Spleen (tissue), 11 donors: ENCODE data around the gene SPTBN1. TPM values are rescaled to one million over a fixed set of nuclear protein-coding genes. Genes with fewer than 3 reads are reported as not detected.

Experiments
- DNase-seq: peaks from one replicate; pipeline ENCODE4 v3.0.0-alpha.2; 2020
- H3K27ac ChIP-seq, 8 donors: fragments of 200-600 bp; sonication (generic) in 7 of 8; 1 replicate in 4 of 8; 2 replicates in 4 of 8; pipeline versions ENCODE4 v1.5.0 to v1.8.0; 2016 to 2021; ENCODE audit warnings: inconsistent platforms in 4 of 8, mild to moderate bottlenecking in 4 of 8, moderate library complexity in 1 of 8
- H3K27me3 ChIP-seq, 7 donors: fragments of 200-600 bp; sonication (generic) in 6 of 7; replicated peaks in 1 of 7; 1 replicate in 4 of 7; 2 replicates in 3 of 7; pipeline versions ENCODE4 v1.5.0 to v1.8.0; 2016 to 2021; ENCODE audit warnings: inconsistent platforms in 3 of 7, mild to moderate bottlenecking in 1 of 7
- H3K36me3 ChIP-seq, 6 donors: fragments of 200-600 bp; sonication (generic) in 5 of 6; 1 replicate in 4 of 6; 2 replicates in 2 of 6; pipeline versions ENCODE4 v1.5.0 to v1.8.0; 2016 to 2021; ENCODE audit warnings: inconsistent platforms in 2 of 6
- H3K4me1 ChIP-seq, 6 donors: fragments of 200-600 bp; sonication (generic) in 5 of 6; 1 replicate in 3 of 6; 2 replicates in 3 of 6; pipeline versions ENCODE4 v1.5.0 to v1.8.0; 2016 to 2021; ENCODE audit warnings: inconsistent platforms in 3 of 6
- H3K4me3 ChIP-seq, 8 donors: fragments of 200-600 bp; sonication (generic) in 7 of 8; 1 replicate in 4 of 8; 2 replicates in 4 of 8; pipeline versions ENCODE4 v1.5.0 to v1.8.0; 2016 to 2021; ENCODE audit warnings: inconsistent platforms in 4 of 8, mild to moderate bottlenecking in 4 of 8, moderate library complexity in 2 of 8
- H3K9me3 ChIP-seq, 8 donors: fragments of 200-600 bp; sonication (generic) in 7 of 8; 1 replicate in 4 of 8; 2 replicates in 4 of 8; pipeline versions ENCODE4 v1.5.0 to v1.8.0; 2016 to 2021; ENCODE audit warnings: inconsistent platforms in 4 of 8
- POLR2A ChIP-seq, 3 donors: fragments of 450-650 bp; IDR thresholded peaks; one replicate each; pipeline ENCODE4 v1.5.1; 2017; ENCODE audit warnings: antibody characterized with exemption in 3 of 3, mild to moderate bottlenecking in 1 of 3
- POLR2AphosphoS5 ChIP-seq, 3 donors: sonication (generic); formaldehyde crosslinking; IDR thresholded peaks; one replicate each; pipeline ENCODE4 v1.5.1; 2017; ENCODE audit warnings: antibody characterized with exemption in 3 of 3
- WGBS, 5 donors: extraction: QIAGEN DNeasy Blood & Tissue Kit in 3 of 5; methylation state at CpG; one replicate each; pipeline versions ENCODE4 v1.1.5 to v1.1.7; 2013 to 2018; 5-methylcytosine and 5-hydroxymethylcytosine counted together
- intact Hi-C: fragments of 100-400 bp; cut with DNase I; formaldehyde crosslinking; loops from one replicate; pipeline ENCODE4 v1.15.0; 2023; ENCODE audit warnings: low total_unique reads
- polyA plus RNA-seq, 3 donors: library from polyadenylated mRNA; stranded (reverse); fragments of 200-250 nt; gene quantifications; one replicate each; pipeline ENCODE4 v1.2.1, GENCODE V29; 2013
- total RNA-seq, 7 donors: library from RNA; depleted of rRNA in 3 of 7; stranded (reverse); fragments of >200 nt in 3 of 7; fragmentation: NEBNext Ultra II Directional in 4 of 7; extraction: Animal tissue kit (Norgen Biotek cat#: 25700) in 4 of 7; gene quantifications; one replicate each; pipeline versions ENCODE4 v1.1.0 to v1.2.1, GENCODE V29; 2016 to 2021
- TF ChIP-seq, protein P1 (sequence below), 11 experiments: fragments of 200-600 bp in 7 of 11; fragments of 450-650 bp in 4 of 11; sonication (generic) in 4 of 11; IDR thresholded peaks in 8 of 11; conservative IDR thresholded peaks in 3 of 11; 1 replicate in 7 of 11; 2 replicates in 4 of 11; pipeline versions ENCODE4 v1.4.0 to v1.8.0; 2016 to 2021; ENCODE audit warnings: antibody characterized with exemption in 11 of 11, inconsistent platforms in 4 of 11, mild to moderate bottlenecking in 1 of 11
- donor health status: healthy with polysubstance abuse.
- donor health status: DM: no; HTN: no; CAD: no; lungs with moderate emphysema.
- donor health status: DM: no; HTN: no; CAD: no.
- donor health status: Bipolar disorder and iron deficiency.
- donor health status: healthy.
- donor health status: DM: no; HTN: no; CAD: no.
- donor health status: DM: yes; HTN: yes; CAD: no.

SPTBN1 gene
- total and polyA plus RNA-seq, 10 donors: 32.7 to 352 (median 269) TPM

DNA sequence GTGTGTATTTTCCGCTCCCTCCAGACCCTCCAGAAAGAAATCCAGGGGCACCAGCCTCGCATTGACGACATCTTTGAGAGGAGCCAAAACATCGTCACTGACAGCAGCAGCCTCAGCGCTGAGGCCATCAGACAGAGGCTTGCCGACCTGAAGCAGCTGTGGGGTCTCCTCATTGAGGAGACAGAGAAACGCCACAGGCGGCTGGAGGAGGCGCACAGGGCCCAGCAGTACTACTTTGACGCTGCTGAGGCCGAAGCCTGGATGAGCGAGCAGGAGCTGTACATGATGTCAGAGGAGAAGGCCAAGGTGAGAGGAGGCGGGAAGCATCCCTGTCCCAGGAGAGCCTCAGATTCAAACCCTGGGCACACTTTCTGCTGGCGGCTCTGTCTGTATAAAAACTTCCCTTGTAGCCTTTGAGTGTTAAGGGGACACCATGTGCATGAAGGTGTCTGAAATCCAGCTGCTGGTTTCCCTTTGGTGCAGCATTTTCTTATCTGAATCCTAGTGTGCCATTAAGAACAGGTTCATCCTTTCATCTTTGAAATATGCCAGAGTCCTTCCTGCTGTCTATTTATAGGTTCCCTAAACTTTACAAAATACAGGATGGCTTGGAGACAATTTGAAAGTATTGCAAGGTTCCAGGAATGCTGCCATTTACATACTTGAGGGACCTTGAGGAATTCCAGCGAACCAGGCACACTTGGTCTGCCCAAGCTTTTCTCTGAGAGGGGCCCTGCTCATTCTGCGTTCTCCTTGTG lies 190.2 kb downstream of the SPTBN1 start:
- Histone ChIP-seq H3K36me3 (peaks cover 14 to 100% (median 86%) of the 10 kb centered on the region in 6 donors), H3K4me1 (peaks cover 0 to 14% (median 0%) of the 10 kb centered on the region in 6 donors), H3K27me3 (no peaks in the 10 kb centered on the region), H3K9me3 (no peaks in the 10 kb centered on the region), H3K27ac (peak overlapping the region in 2 of 8 donors; percentile 13 to 22), H3K4me3 (no peak overlapping the region)
- 91 to 93% (median 92%) methylated on average over 16 of the region's 16 CpGs for WGBS, 5 donors
- DNase-seq: no peak
- TF ChIP-seq, protein P1, sequence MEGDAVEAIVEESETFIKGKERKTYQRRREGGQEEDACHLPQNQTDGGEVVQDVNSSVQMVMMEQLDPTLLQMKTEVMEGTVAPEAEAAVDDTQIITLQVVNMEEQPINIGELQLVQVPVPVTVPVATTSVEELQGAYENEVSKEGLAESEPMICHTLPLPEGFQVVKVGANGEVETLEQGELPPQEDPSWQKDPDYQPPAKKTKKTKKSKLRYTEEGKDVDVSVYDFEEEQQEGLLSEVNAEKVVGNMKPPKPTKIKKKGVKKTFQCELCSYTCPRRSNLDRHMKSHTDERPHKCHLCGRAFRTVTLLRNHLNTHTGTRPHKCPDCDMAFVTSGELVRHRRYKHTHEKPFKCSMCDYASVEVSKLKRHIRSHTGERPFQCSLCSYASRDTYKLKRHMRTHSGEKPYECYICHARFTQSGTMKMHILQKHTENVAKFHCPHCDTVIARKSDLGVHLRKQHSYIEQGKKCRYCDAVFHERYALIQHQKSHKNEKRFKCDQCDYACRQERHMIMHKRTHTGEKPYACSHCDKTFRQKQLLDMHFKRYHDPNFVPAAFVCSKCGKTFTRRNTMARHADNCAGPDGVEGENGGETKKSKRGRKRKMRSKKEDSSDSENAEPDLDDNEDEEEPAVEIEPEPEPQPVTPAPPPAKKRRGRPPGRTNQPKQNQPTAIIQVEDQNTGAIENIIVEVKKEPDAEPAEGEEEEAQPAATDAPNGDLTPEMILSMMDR (IDR thresholded peaks at IDR 0.05 in 8 of 11, conservative IDR thresholded peaks at IDR 0.05 in 3 of 11): no peak
- peak in 1 of 3 donors; percentile 45 for TF ChIP-seq POLR2AphosphoS5 (IDR thresholded peaks at IDR 0.05)
- intact Hi-C loops: no loop called here

DNA sequence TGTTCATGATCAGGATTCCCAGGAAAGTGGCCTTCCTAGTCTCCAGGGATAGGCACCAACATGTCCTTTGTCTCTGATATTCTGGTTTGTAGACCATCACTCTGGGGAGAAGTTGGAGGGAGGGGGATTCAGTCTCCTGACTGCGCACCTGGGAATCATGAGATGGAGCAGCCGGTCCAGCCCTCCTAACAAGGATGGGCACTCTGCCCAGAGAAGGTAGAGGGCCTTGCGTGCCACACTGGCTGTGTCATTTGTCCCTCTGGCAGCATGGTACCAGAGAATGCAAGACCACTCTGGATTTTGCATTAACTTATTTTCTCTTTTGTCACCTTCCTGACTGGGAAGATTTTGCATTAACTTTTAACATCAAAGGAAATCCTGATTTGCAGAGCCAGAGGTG lies 192.1 kb downstream of the SPTBN1 start:
- Histone ChIP-seq H3K9me3 (no peaks in the 10 kb centered on the region), H3K27me3 (no peaks in the 10 kb centered on the region), H3K36me3 (peaks cover 14 to 100% (median 98%) of the 10 kb centered on the region in 6 donors), H3K4me1 (peaks cover 0 to 4% (median 0%) of the 10 kb centered on the region in 6 donors), H3K27ac (peak overlapping the region in 1 of 8 donors; percentile 4), H3K4me3 (no peak overlapping the region)
- DNase-seq: no peak
- 93 to 97% (median 97%) methylated on average over 3 of the region's 3 CpGs for WGBS, 5 donors
- TF ChIP-seq, protein P1 (IDR thresholded peaks at IDR 0.05 in 8 of 11, conservative IDR thresholded peaks at IDR 0.05 in 3 of 11): no peak
- TF ChIP-seq POLR2A (IDR thresholded peaks at IDR 0.05) (no peak), POLR2AphosphoS5 (IDR thresholded peaks at IDR 0.05) (no peak)
- intact Hi-C loops: no loop called here

GRCh38 chr2:54649191-54649590 lies 193.1 kb downstream of the SPTBN1 start:
- intact Hi-C loops: no loop called here
- 92 to 97% (median 95%) methylated on average over 4 of the region's 4 CpGs for WGBS, 5 donors
- no peak overlapping the region for H3K27ac ChIP-seq
- H3K4me1 ChIP-seq: peaks cover 0 to 9% (median 3%) of the 10 kb centered on the region in 6 donors
- no peaks in the 10 kb centered on the region for H3K9me3 ChIP-seq
- no peaks in the 10 kb centered on the region for H3K27me3 ChIP-seq
- TF ChIP-seq POLR2A (IDR thresholded peaks at IDR 0.05): no peak
- H3K4me3 ChIP-seq: no peak overlapping the region
- no peak for DNase-seq
- H3K36me3 ChIP-seq: peaks cover 14 to 100% (median 97%) of the 10 kb centered on the region in 6 donors

GRCh38 chr2:54649633-54650032 lies 193.5 kb downstream of the SPTBN1 start:
- H3K9me3 ChIP-seq: no peaks in the 10 kb centered on the region
- no peak overlapping the region for H3K27ac ChIP-seq
- intact Hi-C loops: loop anchor here (10.0 kb wide), 1 partner anchor 125 kb away; no protein-coding TSS in a partner anchor
- no peak overlapping the region for H3K4me3 ChIP-seq
- peaks cover 0 to 9% (median 3%) of the 10 kb centered on the region in 6 donors for H3K4me1 ChIP-seq
- DNase-seq: no peak
- H3K27me3 ChIP-seq: no peaks in the 10 kb centered on the region
- peaks cover 14 to 100% (median 97%) of the 10 kb centered on the region in 6 donors for H3K36me3 ChIP-seq
- WGBS, 5 donors: 92 to 97% (median 97%) methylated on average over 12 of the region's 12 CpGs
- TF ChIP-seq POLR2AphosphoS5 (IDR thresholded peaks at IDR 0.05) (no peak), POLR2A (IDR thresholded peaks at IDR 0.05) (no peak)
- TF ChIP-seq, protein P1 (IDR thresholded peaks at IDR 0.05 in 8 of 11, conservative IDR thresholded peaks at IDR 0.05 in 3 of 11): no peak
